22Rv1 (cell line): ENCODE measurements around the gene SELPLG.

Source experiments
- CTCF ChIP-seq: fragments of 450-650 bp; IDR thresholded peaks from 2 replicates; pipeline ENCODE4 v1.5.1; 2017; ENCODE audit warnings: mild to moderate bottlenecking
- ZFX ChIP-seq: fragments of 450-650 bp; IDR thresholded peaks from 2 replicates; pipeline ENCODE4 v1.6.1; 2017; ENCODE audit warnings: antibody characterized with exemption, borderline replicate concordance

- TF ChIP-seq CTCF, result no peak
- TF ChIP-seq ZFX, result no peak
These were observed 20.1 kb downstream of the SELPLG start for GRCh38 chr12:108613548-108613947.
